Left lung (tissue), 10 donors: Measurements from ENCODE around the gene CAPN3. TPM values are rescaled to one million over a fixed set of nuclear protein-coding genes. Genes with fewer than 3 reads are reported as not detected.
A peak's percentile ranks its signal among the peaks of the same experiment; 100 is the strongest.

ENCODE experiments used
- ATAC-seq: fragments of 200-7000 bp; cut with Tn5 transposase; one replicate; pipeline ENCODE4 v1.9.1; 2020; ENCODE audit warnings: moderate library complexity
- DNase-seq, 4 donors: peaks; one replicate each; pipeline ENCODE4 v3.0.0-alpha.2; 2013 to 2020
- H3K27ac ChIP-seq, 2 donors: fragments of 200-600 bp; sonication (generic) in 1 of 2; one replicate each; pipeline versions ENCODE4 v1.5.0 to v1.8.0; 2020 to 2021
- H3K27me3 ChIP-seq, 2 donors: fragments of 200-600 bp; sonication (generic) in 1 of 2; one replicate each; pipeline versions ENCODE4 v1.5.0 to v1.8.0; 2020 to 2021
- H3K36me3 ChIP-seq, 2 donors: fragments of 200-600 bp; sonication (generic) in 1 of 2; one replicate each; pipeline versions ENCODE4 v1.5.0 to v1.8.0; 2020 to 2021
- H3K4me1 ChIP-seq, 2 donors: fragments of 200-600 bp; one replicate each; pipeline ENCODE4 v1.8.0; 2021
- H3K4me3 ChIP-seq, 2 donors: fragments of 200-600 bp; sonication (generic) in 1 of 2; one replicate each; pipeline versions ENCODE4 v1.5.0 to v1.8.0; 2020 to 2021; ENCODE audit warnings: mild to moderate bottlenecking in 1 of 2
- H3K9me3 ChIP-seq, 2 donors: fragments of 200-600 bp; sonication (generic) in 1 of 2; one replicate each; pipeline versions ENCODE4 v1.5.0 to v1.8.0; 2020 to 2021
- CTCF ChIP-seq, 2 donors: fragments of 200-600 bp; sonication (generic) in 1 of 2; IDR thresholded peaks; one replicate each; pipeline versions ENCODE4 v1.5.0 to v1.8.0; 2021; ENCODE audit warnings: antibody characterized with exemption in 2 of 2
- intact Hi-C, 2 donors: fragments of 100-400 bp; cut with DNase I; formaldehyde crosslinking; loops; one replicate each; pipeline versions ENCODE4 v1.11.2 to v1.14.2; 2022
- polyA plus RNA-seq, 6 donors: library from polyadenylated mRNA; unstranded; fragments of 120-200 nt; gene quantifications; one replicate each; pipeline ENCODE4 v1.2.1, GENCODE V29; 2013; ENCODE audit not compliant: insufficient read length in 6 of 6
- total RNA-seq, 2 donors: library from RNA; stranded (reverse); fragmentation: NEBNext Ultra II Directional; extraction: Animal tissue kit (Norgen Biotek cat#: 25700); gene quantifications; one replicate each; pipeline ENCODE4 v1.2.1, GENCODE V29; 2021
- donor health status: DM: no; HTN: yes; CAD: no.
- donor health status: DM: no; HTN: no; CAD: no.

CAPN3 gene
- total and polyA plus RNA-seq, 8 donors, result 12.4 to 32.9 (median 17.4) TPM

GRCh38 chr15:42409011-42409410, 49.7 kb downstream of the CAPN3 start:
- peaks cover 0 to 88% of the 10 kb centered on the region in 2 donors for H3K36me3 ChIP-seq
- H3K27me3 ChIP-seq, result no peaks in the 10 kb centered on the region
- H3K4me1 ChIP-seq, result no peaks in the 10 kb centered on the region
- ATAC-seq (no peak), DNase-seq (peak in 1 of 4 donors; percentile 48)
- intact Hi-C loops, result no loop called here
- H3K9me3 ChIP-seq, result no peaks in the 10 kb centered on the region
- no peak for TF ChIP-seq CTCF (IDR thresholded peaks at IDR 0.05)
- H3K4me3 ChIP-seq, result no peak overlapping the region
- H3K27ac ChIP-seq, result no peak overlapping the region

DNA sequence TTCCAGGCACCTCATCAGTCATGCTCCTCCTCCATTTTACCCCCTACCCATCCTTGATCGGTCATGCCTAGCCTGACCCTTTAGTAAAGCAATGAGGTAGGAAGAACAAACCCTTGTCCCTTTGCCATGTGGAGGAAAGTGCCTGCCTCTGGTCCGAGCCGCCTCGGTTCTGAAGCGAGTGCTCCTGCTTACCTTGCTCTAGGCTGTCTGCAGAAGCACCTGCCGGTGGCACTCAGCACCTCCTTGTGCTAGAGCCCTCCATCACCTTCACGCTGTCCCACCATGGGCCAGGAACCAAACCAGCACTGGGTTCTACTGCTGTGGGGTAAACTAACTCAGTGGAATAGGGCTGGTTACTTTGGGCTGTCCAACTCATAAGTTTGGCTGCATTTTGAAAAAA, 52.6 kb downstream of the CAPN3 start:
- H3K36me3 ChIP-seq, result peaks cover 0 to 90% of the 10 kb centered on the region in 2 donors
- H3K4me1 ChIP-seq, result no peaks in the 10 kb centered on the region
- H3K27me3 ChIP-seq, result no peaks in the 10 kb centered on the region
- ATAC-seq (no peak), DNase-seq (no peak)
- H3K4me3 ChIP-seq, result no peak overlapping the region
- H3K9me3 ChIP-seq, result no peaks in the 10 kb centered on the region
- TF ChIP-seq CTCF (IDR thresholded peaks at IDR 0.05), result no peak
- intact Hi-C loops, result no loop called here
- H3K27ac ChIP-seq, result no peak overlapping the region

DNA sequence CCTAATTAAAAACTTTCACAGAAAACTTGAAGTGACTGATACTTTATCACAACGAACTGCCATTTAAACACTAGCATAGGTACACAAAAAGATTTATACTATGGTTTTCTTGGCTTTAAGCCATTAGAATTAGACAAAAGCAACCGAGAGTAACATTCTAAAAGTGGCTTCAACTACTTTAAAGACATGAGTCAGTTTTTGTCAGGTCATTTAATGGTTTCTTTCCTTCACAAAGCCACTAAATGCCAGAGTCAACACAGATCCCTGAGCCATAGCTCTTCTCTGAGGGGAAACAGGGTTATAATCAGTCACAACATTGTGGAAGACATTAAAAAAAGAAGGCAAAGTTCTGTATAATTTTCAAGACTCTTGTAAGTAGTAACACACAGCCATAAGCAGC, 54.6 kb downstream of the CAPN3 start:
- no peaks in the 10 kb centered on the region for H3K4me1 ChIP-seq
- no peak for DNase-seq
- TF ChIP-seq CTCF (IDR thresholded peaks at IDR 0.05), result no peak
- no peaks in the 10 kb centered on the region for H3K27me3 ChIP-seq
- intact Hi-C loops, result no loop called here
- no peak overlapping the region for H3K27ac ChIP-seq
- peaks cover 0 to 98% of the 10 kb centered on the region in 2 donors for H3K36me3 ChIP-seq
- H3K4me3 ChIP-seq, result no peak overlapping the region
- no peaks in the 10 kb centered on the region for H3K9me3 ChIP-seq
- ATAC-seq, result peak; percentile 27

- intact Hi-C loops, result no loop called here
- ATAC-seq (no peak), DNase-seq (no peak)
- no peak overlapping the region for H3K4me3 ChIP-seq
- peaks cover 2 to 100% of the 10 kb centered on the region in 2 donors for H3K36me3 ChIP-seq
- no peaks in the 10 kb centered on the region for H3K4me1 ChIP-seq
- H3K9me3 ChIP-seq, result no peaks in the 10 kb centered on the region
- no peaks in the 10 kb centered on the region for H3K27me3 ChIP-seq
- H3K27ac ChIP-seq, result no peak overlapping the region
- TF ChIP-seq CTCF (IDR thresholded peaks at IDR 0.05), result no peak
These were observed 60.1 kb downstream of the CAPN3 start for GRCh38 chr15:42419369-42419768.

GRCh38 chr15:42421376-42421775, 62.1 kb downstream of the CAPN3 start:
- Histone ChIP-seq H3K9me3 (no peaks in the 10 kb centered on the region), H3K4me1 (no peaks in the 10 kb centered on the region), H3K27me3 (no peaks in the 10 kb centered on the region), H3K4me3 (no peak overlapping the region), H3K36me3 (peaks cover 2 to 100% of the 10 kb centered on the region in 2 donors), H3K27ac (no peak overlapping the region)
- intact Hi-C loops, result no loop called here
- ATAC-seq (no peak), DNase-seq (no peak)
- TF ChIP-seq CTCF (IDR thresholded peaks at IDR 0.05), result no peak
